SK-N-SH (cell line): ENCODE results near the gene BLVRA. TPM values are rescaled to one million over a fixed set of nuclear protein-coding genes. Genes with fewer than 3 reads are reported as not detected.

Experiments
- CTCF ChIA-PET: fragments of 300-600, 350-600 bp; formaldehyde crosslinking; extraction: SDS; loops from one replicate; lab custom pipeline; 2021; lab: Yijun Ruan, JAX
- POLR2A ChIA-PET: fragments of 350-600 bp; sonication (Branson Sonifier 250); formaldehyde crosslinking; extraction: SDS; loops from one replicate; lab custom pipeline; 2020; ENCODE audit warnings: antibody characterized with exemption, inconsistent platforms; lab: Yijun Ruan, JAX
- DNase-seq: peaks from one replicate; pipeline ENCODE4 v3.0.0; 2012
- H2AFZ ChIP-seq: fragments of 200-600 bp; sonication (generic); 2 replicates; pipeline ENCODE4 v1.8.1; 2016; ENCODE audit warnings: antibody characterized with exemption, mild to moderate bottlenecking, low read depth
- H3F3A ChIP-seq: fragments of 200-600 bp; sonication (generic); replicated peaks from 2 replicates; pipeline ENCODE3; 2016; ENCODE audit warnings: antibody characterized with exemption, mild to moderate bottlenecking; ENCODE audit not compliant: insufficient read depth
- H3K27ac ChIP-seq, 2 experiments: fragments of 200-500 bp in 1 of 2; fragments of 200-600 bp in 1 of 2; sonication (Bioruptor generic) in 1 of 2; sonication (generic), shearing (Covaris generic) in 1 of 2; 2 replicates each; pipeline versions ENCODE4 v1.5.1 to v1.6.1; 2014 to 2016; ENCODE audit warnings: low read depth in 2 of 2, inconsistent platforms in 1 of 2, low read length in 1 of 2, mild to moderate bottlenecking in 1 of 2, mixed read lengths in 1 of 2
- H3K27me3 ChIP-seq: fragments of 200-600 bp; sonication (generic), shearing (Covaris generic); 2 replicates; pipeline ENCODE4 v1.6.1; 2016; ENCODE audit warnings: mixed run types; ENCODE audit not compliant: insufficient read depth
- H3K36me3 ChIP-seq, 2 experiments: fragments of 200-500 bp in 1 of 2; fragments of 200-600 bp in 1 of 2; sonication (Bioruptor generic) in 1 of 2; sonication (generic) in 1 of 2; replicated peaks in 1 of 2; 2 replicates each; pipeline versions ENCODE3 to v1.5.1; 2014 to 2016; ENCODE audit warnings: low read length in 1 of 2, mild to moderate bottlenecking in 1 of 2; ENCODE audit not compliant: insufficient read depth in 2 of 2, control insufficient read depth in 1 of 2
- H3K4me1 ChIP-seq, 2 experiments: fragments of 200-500 bp in 1 of 2; fragments of 200-600 bp in 1 of 2; sonication (Bioruptor generic) in 1 of 2; sonication (generic), shearing (Covaris generic) in 1 of 2; 2 replicates each; pipeline versions ENCODE4 v1.5.1 to v1.6.1; 2014 to 2016; ENCODE audit warnings: low read depth in 1 of 2, low read length in 1 of 2, mixed run types in 1 of 2; ENCODE audit not compliant: insufficient read depth in 2 of 2, control insufficient read depth in 1 of 2
- H3K4me2 ChIP-seq: fragments of 200-600 bp; sonication (generic), shearing (Covaris generic); 2 replicates; pipeline ENCODE4 v1.6.1; 2017; ENCODE audit warnings: mixed run types
- H3K4me3 ChIP-seq, 2 experiments: fragments of 200-500 bp in 1 of 2; fragments of 200-600 bp in 1 of 2; sonication (Bioruptor generic) in 1 of 2; sonication (generic), shearing (Covaris generic) in 1 of 2; 2 replicates each; pipeline versions ENCODE4 v1.5.1 to v1.8.1; 2014 to 2016; ENCODE audit warnings: low read depth in 2 of 2, inconsistent platforms in 1 of 2, low read length in 1 of 2, mild to moderate bottlenecking in 1 of 2, mixed read lengths in 1 of 2, moderate library complexity in 1 of 2
- H3K79me2 ChIP-seq: fragments of 200-600 bp; sonication (generic); 2 replicates; pipeline ENCODE4 v1.8.1; 2017; ENCODE audit warnings: mild to moderate bottlenecking; ENCODE audit not compliant: insufficient read depth
- H3K9ac ChIP-seq: fragments of 200-600 bp; sonication (generic); 2 replicates; pipeline ENCODE4 v1.6.1; 2017; ENCODE audit warnings: mixed run types
- H3K9me2 ChIP-seq: fragments of 200-600 bp; sonication (generic); 2 replicates; pipeline ENCODE4 v1.6.1; 2017; ENCODE audit warnings: mixed run types
- H3K9me3 ChIP-seq: fragments of 200-600 bp; sonication (generic); 2 replicates; pipeline ENCODE4 v1.6.1; 2017; ENCODE audit warnings: mixed run types, mild to moderate bottlenecking, moderate library complexity
- H4K20me1 ChIP-seq: fragments of 200-600 bp; sonication (generic); 2 replicates; pipeline ENCODE4 v1.6.1; 2017; ENCODE audit warnings: mild to moderate bottlenecking, mixed run types; ENCODE audit not compliant: insufficient read depth
- MAX ChIP-seq: IDR thresholded peaks from 2 replicates; pipeline ENCODE4 v1.4.0; 2012; ENCODE audit warnings: low read depth
- NRF1 ChIP-seq: IDR thresholded peaks from 2 replicates; pipeline ENCODE4 v1.6.1; 2012; ENCODE audit warnings: low read depth, mild to moderate bottlenecking, low read length
- REST ChIP-seq: IDR thresholded peaks from 2 replicates; pipeline ENCODE4 v1.6.1; 2012; ENCODE audit warnings: mild to moderate bottlenecking, low read depth, low read length, moderate library complexity
- TCF12 ChIP-seq: IDR thresholded peaks from 2 replicates; pipeline ENCODE4 v1.4.0; 2012
- USF2 ChIP-seq: fragments of 150-350 bp; IDR thresholded peaks from 2 replicates; pipeline ENCODE4 v1.6.1; 2017; ENCODE audit warnings: antibody characterized with exemption, low read length, low read depth, borderline replicate concordance
- ZBTB33 ChIP-seq: IDR thresholded peaks from 2 replicates; pipeline ENCODE4 v1.4.0; 2012; ENCODE audit warnings: low read depth, borderline replicate concordance
- WGBS: methylation state at CpG from one replicate; pipeline ENCODE4 v1.1.6; 2017; ENCODE audit warnings: low lambda C conversion rate; 5-methylcytosine and 5-hydroxymethylcytosine counted together
- polyA plus RNA-seq, 3 experiments: library from polyadenylated mRNA; depleted of rRNA; stranded (reverse); fragments of >200 nt; gene quantifications; 2 replicates each; pipeline ENCODE4 v1.2.3, GENCODE V29; 2012

The BLVRA gene
- polyA plus RNA-seq, 1 of the 3 experiments (the other 2 are of a cell fraction), result 123 TPM

- TF ChIP-seq USF2, result no peak
- no peak for TF ChIP-seq REST
- TF ChIP-seq MAX, result no peak
- Histone ChIP-seq H3K27me3 (no peaks in the 10 kb centered on the region), H2AFZ (no peak overlapping the region), H3K9ac (no peak overlapping the region), H3K79me2 (peaks cover 89% of the 10 kb centered on the region), H3K4me2 (no peak overlapping the region), H3K4me3 (no peak overlapping the region), H3F3A (no peaks in the 10 kb centered on the region), H3K9me3 (no peaks in the 10 kb centered on the region), H3K27ac (no peak overlapping the region), H3K9me2 (no peaks in the 10 kb centered on the region), H3K4me1 (peaks cover 0 to 5% of the 10 kb centered on the region in 2 experiments; a peak in 1 of 4 replicates), H3K36me3 (no peaks in the 10 kb centered on the region), H4K20me1 (no peaks in the 10 kb centered on the region; the same call in 1 of the 2 replicates)
- 98% methylated on average over 3 of the region's 3 CpGs for WGBS
- DNase-seq, result no peak
- CTCF ChIA-PET, result interaction anchor here (1.0 to 1.6 kb wide), 2 partner anchors 14 to 143 kb away, joined by 3 to 12 read pairs; partner anchors contain the start of gene STK17A
- POLR2A ChIA-PET, result no interaction called here
Observed at GRCh38 chr7:43725251-43725650, 33.2 kb upstream of the BLVRA start.

- CTCF ChIA-PET, result interaction anchor here (1.6 to 5.2 kb wide), 2 partner anchors 144 kb away, joined by 12 to 43 read pairs; partner anchors contain the start of gene STK17A
- H3K27ac ChIP-seq, result no peak overlapping the region
- no peaks in the 10 kb centered on the region for H3K9me3 ChIP-seq
- 82% methylated on average over 4 of the region's 4 CpGs for WGBS
- H3K9ac ChIP-seq, result no peak overlapping the region
- H3K27me3 ChIP-seq, result no peaks in the 10 kb centered on the region
- peaks cover 78% of the 10 kb centered on the region for H3K79me2 ChIP-seq
- no peak for DNase-seq
- no peak overlapping the region for H3K4me2 ChIP-seq
- H4K20me1 ChIP-seq, result no peaks in the 10 kb centered on the region; the same call in 1 of the 2 replicates
- no peaks in the 10 kb centered on the region for H3F3A ChIP-seq
- no peaks in the 10 kb centered on the region for H3K9me2 ChIP-seq
- POLR2A ChIA-PET, result no interaction called here
- TF ChIP-seq ZBTB33 (no peak), TCF12 (no peak), NRF1 (no peak)
- TF ChIP-seq, all 33 proteins: peak for 0
- Histone ChIP-seq H3K36me3 (no peaks in the 10 kb centered on the region), H3K4me3 (no peak overlapping the region), H3K4me1 (peaks cover 0 to 7% of the 10 kb centered on the region in 2 experiments; a peak in 1 of 4 replicates), H2AFZ (no peak overlapping the region)
Observed at GRCh38 chr7:43726466-43726865, 32.0 kb upstream of the BLVRA start.
